Gastrocnemius medialis (tissue), 4 donors: ENCODE measurements around the gene AFDN.

Source experiments
- POLR2A ChIP-seq, 2 donors: fragments of 450-650 bp; IDR thresholded peaks; one replicate each; pipeline ENCODE4 v1.6.1; 2017; ENCODE audit warnings: antibody characterized with exemption in 2 of 2, mild to moderate bottlenecking in 2 of 2, moderate library complexity in 2 of 2
- TF ChIP-seq, protein P1 (sequence below), 5 experiments: fragments of 450-650 bp in 3 of 5; fragments of 200-600 bp in 2 of 5; sonication (generic) in 2 of 5; IDR thresholded peaks in 4 of 5; conservative IDR thresholded peaks in 1 of 5; 1 replicate in 4 of 5; 2 replicates in 1 of 5; pipeline ENCODE4 v1.5.1; 2016 to 2019; ENCODE audit warnings: antibody characterized with exemption in 5 of 5, mild to moderate bottlenecking in 3 of 5, moderate library complexity in 3 of 5

DNA sequence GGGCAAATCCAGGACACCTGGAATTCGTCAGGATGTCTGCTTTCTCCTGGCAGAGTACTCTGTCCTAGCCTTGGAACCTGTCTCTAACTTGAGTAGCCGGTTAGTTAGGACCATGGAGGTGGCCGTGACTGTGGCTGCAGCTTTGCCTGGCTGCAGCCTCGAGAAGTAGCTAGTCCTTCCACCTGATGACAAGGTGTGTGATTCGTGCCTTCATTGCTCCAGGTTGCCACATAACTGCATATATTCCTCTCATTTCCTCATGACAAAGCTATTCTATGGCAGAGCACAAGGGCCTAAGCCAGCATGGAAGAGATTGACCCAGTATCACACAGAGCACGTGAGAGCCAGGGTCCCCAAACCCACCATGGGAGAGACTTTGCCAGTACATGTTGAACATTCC, 130.9 kb downstream of the AFDN start:
- TF ChIP-seq, protein P1, sequence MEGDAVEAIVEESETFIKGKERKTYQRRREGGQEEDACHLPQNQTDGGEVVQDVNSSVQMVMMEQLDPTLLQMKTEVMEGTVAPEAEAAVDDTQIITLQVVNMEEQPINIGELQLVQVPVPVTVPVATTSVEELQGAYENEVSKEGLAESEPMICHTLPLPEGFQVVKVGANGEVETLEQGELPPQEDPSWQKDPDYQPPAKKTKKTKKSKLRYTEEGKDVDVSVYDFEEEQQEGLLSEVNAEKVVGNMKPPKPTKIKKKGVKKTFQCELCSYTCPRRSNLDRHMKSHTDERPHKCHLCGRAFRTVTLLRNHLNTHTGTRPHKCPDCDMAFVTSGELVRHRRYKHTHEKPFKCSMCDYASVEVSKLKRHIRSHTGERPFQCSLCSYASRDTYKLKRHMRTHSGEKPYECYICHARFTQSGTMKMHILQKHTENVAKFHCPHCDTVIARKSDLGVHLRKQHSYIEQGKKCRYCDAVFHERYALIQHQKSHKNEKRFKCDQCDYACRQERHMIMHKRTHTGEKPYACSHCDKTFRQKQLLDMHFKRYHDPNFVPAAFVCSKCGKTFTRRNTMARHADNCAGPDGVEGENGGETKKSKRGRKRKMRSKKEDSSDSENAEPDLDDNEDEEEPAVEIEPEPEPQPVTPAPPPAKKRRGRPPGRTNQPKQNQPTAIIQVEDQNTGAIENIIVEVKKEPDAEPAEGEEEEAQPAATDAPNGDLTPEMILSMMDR (IDR thresholded peaks at IDR 0.05 in 4 of 5, conservative IDR thresholded peaks at IDR 0.05 in 1 of 5) = no peak
- TF ChIP-seq POLR2A (IDR thresholded peaks at IDR 0.05) = no peak
